Measurements from ENCODE around the gene SPINK4.

- no peak for TF ChIP-seq POLR2A (IDR thresholded peaks at IDR 0.05)
- TF ChIP-seq, protein P1, sequence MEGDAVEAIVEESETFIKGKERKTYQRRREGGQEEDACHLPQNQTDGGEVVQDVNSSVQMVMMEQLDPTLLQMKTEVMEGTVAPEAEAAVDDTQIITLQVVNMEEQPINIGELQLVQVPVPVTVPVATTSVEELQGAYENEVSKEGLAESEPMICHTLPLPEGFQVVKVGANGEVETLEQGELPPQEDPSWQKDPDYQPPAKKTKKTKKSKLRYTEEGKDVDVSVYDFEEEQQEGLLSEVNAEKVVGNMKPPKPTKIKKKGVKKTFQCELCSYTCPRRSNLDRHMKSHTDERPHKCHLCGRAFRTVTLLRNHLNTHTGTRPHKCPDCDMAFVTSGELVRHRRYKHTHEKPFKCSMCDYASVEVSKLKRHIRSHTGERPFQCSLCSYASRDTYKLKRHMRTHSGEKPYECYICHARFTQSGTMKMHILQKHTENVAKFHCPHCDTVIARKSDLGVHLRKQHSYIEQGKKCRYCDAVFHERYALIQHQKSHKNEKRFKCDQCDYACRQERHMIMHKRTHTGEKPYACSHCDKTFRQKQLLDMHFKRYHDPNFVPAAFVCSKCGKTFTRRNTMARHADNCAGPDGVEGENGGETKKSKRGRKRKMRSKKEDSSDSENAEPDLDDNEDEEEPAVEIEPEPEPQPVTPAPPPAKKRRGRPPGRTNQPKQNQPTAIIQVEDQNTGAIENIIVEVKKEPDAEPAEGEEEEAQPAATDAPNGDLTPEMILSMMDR (IDR thresholded peaks at IDR 0.05), result no peak
Observed at GRCh38 chr9:33260372-33260771, 20.4 kb downstream of the SPINK4 start.
